Right lung (tissue), 10 donors: ENCODE data around the gene SOX13. TPM values are rescaled to one million over a fixed set of nuclear protein-coding genes. Genes with fewer than 3 reads are reported as not detected.
A peak's percentile ranks its signal among the peaks of the same experiment; 100 is the strongest.
"Not testable (repeated sequence)": the region's sequence is repeated elsewhere in the genome, so short reads cannot be mapped to it uniquely, and the experiment has no call there.

Source experiments
- DNase-seq, 2 donors: peaks; one replicate each; pipeline ENCODE4 v3.0.0-alpha.2; 2013
- long read RNA-seq, 8 donors: transcript quantifications; one replicate each; lab custom pipeline, GENCODE V29; 2026
- polyA plus RNA-seq, 5 donors: library from polyadenylated mRNA; unstranded; fragments of 120-200 nt; gene quantifications; one replicate each; pipeline versions ENCODE4 v1.2.1 to v1.2.3, GENCODE V29; 2013; ENCODE audit warnings: inconsistent platforms in 1 of 5, low replicate concordance in 1 of 5; ENCODE audit not compliant: insufficient read length in 5 of 5, insufficient read depth in 1 of 5

The SOX13 gene
- polyA plus RNA-seq = 10 to 100 TPM; 41.0 to 58.0 (median 51.8) TPM
- long read RNA-seq, donor 1, transcript SOX13-202 (7 exons, 3,525 nt) = major isoform, 6 of 457 reads
- long read RNA-seq, donor 1, partial matches to known transcripts = 440 of 457 reads
- long read RNA-seq, donor 1, other reads (novel, unspliced or antisense) = 11 of 457 reads
- long read RNA-seq, donor 2, partial matches to known transcripts = 0 of 3 reads
- long read RNA-seq, donor 2, other reads (novel, unspliced or antisense) = 0 of 3 reads
- long read RNA-seq, donor 3, partial matches to known transcripts = 0 of 2 reads
- long read RNA-seq, donor 3, other reads (novel, unspliced or antisense) = 0 of 2 reads
- long read RNA-seq, donor 4, partial matches to known transcripts = 0 of 1 reads
- long read RNA-seq, donor 4, other reads (novel, unspliced or antisense) = 0 of 1 reads
- long read RNA-seq, donor 5, partial matches to known transcripts = 12 of 19 reads
- long read RNA-seq, donor 5, other reads (novel, unspliced or antisense) = 5 of 19 reads
- long read RNA-seq, donor 6, partial matches to known transcripts = 0 of 3 reads
- long read RNA-seq, donor 6, other reads (novel, unspliced or antisense) = 0 of 3 reads
- long read RNA-seq, donor 7, partial matches to known transcripts = 0 of 3 reads
- long read RNA-seq, donor 7, other reads (novel, unspliced or antisense) = 0 of 3 reads
- long read RNA-seq, donor 8, partial matches to known transcripts = 0 of 4 reads
- long read RNA-seq, donor 8, other reads (novel, unspliced or antisense) = 0 of 4 reads

GRCh38 chr1:204072931-204073836, at the start of gene SOX13:
SOX13 (plus strand) TSS chr1:204073115; CDS start chr1:204112916, 39,801 bp downstream.
- peak; percentile 89 to 90 for DNase-seq

DNA sequence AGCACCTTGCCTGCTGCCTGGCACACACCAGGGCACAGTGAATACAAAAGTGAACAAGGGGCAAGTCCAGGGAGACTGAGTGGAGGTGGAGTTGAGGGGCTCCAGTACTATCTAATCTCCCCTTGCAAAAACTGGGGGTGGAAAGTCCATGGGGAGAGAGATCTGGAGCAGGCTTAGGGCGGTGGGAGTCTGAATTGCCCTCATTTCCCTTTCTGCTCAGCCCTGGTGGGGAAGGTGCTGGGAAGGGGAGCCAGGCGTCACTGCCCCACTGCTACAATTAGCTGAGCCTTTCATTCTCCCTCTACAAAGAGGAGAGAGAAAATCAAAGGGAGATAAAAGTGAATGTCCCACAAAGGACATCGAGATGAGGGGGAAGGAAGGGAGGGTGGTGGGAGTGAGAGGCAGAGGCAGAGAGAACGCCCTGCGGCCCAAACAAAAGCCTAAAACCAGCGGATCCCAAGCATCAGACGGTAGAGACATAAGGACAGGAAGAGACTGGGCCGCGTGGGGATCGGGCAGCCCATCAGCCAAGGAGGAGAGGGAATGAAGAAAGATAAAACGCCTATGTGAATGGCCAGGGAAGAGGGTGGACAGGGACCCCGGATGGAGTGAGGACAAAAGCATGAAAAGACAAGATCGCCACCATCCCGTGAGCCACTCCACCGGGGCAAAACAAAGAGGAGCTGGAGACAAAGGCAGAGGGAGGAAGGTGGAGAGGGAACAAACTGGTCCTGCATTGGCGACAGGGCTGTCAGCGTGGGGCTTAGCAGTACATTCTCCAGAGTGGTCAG, 46.8 kb upstream of the SOX13 start:
- DNase-seq = no peak

DNA sequence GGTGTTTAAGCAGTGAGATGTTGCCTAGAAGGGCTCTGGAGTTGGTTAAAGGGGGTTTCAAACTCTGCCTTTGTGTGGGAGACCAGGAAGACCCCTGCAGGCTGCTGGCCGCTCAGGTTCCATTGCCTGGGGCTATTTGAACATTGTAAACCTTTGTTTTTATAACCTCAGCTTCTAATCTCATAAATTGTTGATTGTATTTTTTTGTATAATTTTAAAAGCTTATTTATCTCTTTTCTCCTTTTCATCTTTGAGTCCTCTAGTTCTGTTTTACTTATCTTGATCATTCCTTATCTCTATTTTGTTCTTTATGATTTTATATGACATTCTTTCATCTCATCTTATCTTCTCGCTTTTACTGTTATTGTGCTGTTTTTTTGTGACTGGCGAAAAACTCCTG, 45.5 kb upstream of the SOX13 start:
- no peak for DNase-seq

- DNase-seq = no peak
Measured at GRCh38 chr1:204029016-204029415, 43.9 kb upstream of the SOX13 start.

DNA sequence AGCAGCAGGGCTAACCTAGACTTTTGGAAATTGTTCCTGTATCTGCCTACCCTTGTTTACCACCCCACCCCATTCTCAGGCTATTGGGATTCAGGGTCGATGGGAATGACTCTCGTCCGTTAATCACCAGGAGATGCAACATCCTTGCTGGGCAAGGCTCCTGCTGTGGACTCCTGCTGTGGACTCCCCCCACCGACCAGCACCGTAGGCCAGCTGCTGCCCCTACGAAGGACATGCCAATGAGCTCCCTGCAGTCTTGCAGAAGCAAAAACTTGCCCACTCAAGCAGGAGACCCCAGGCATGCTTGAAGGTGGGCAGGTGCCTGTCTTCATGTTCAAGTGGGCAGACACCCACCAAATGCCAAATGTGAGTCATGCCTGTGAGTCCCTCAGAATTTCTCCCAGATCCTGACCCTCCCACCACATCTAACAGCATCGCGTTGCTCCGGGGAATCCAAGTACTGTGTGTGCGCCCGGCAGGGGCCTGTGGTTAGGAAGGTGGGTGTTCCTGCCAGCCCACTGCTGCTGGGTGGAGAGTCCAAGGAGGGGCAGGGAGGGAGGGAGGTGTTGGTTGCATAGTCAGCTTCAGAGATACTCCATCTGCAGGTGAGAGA, 41.7 kb upstream of the SOX13 start:
- DNase-seq = no peak

- DNase-seq = no peak
Measured at GRCh38 chr1:204032642-204033235, 40.2 kb upstream of the SOX13 start.

GRCh38 chr1:204033306-204033705, 39.6 kb upstream of the SOX13 start:
- no peak for DNase-seq

DNA sequence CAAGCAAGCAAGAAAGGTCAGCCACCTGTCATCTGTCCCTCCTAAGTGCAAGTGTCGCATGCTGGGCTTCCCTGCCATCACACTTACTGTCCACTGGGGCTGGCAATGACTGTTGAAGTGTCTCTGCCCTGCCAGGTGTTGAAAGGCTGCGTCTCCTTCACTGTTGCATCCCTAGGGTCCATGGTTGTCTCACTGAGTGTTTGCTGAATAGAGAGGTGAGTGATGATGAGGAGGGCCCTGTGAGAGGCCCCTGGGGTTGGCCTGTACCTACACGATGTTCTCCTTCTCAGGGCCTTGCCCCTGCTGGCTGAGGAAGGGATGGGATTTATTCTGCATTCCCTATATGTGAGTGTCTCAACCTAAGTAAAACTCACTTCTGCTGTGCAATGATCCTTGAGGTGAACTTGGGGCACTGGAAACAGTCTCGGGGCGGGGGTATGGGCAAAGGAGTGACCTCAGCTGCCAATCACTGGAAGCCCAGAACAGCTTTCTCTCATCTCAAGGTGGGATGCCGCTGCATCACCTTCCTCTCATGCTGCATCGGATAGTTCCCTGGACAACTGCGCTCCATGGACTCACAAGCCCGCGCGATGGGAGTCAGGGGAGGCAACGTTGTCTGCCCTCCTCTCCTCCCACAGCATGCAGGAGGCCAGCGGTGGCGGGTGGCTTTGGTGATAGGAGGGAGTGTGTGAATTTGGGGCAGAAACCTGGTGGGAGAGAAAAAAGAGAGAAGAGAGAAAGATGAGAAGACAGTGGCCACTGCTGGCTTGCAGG, 35.8 kb upstream of the SOX13 start:
- no peak for DNase-seq

DNA sequence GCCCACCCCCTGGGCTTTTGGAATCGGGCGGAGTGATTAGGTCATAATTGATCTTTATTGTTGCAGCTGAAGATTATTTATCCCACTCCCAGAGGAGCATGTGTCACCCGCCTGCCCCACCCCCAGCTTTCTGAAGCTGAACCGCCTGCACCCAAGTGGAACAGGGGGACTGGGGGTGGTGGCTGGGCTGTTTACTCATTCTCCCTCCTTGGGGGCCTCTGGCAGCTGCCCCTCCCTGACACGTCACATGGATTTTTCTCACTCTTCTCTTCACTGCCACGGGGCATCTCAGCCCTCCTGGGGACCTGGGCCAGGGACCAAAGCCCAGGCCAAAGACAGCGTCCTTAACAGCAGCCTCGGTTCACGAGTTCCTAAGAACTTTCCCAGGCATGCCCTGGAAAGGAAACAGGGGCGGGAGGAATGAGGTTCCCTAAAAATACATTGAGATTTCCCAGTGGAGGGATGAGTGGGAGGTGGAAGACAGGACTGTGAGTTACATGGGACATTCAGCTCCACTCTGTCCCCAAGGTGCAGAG, 31.6 kb upstream of the SOX13 start:
- DNase-seq = no peak

GRCh38 chr1:204041803-204042505, 31.0 kb upstream of the SOX13 start:
- DNase-seq = no peak

GRCh38 chr1:204042516-204042915, 30.4 kb upstream of the SOX13 start:
- no peak for DNase-seq

DNA sequence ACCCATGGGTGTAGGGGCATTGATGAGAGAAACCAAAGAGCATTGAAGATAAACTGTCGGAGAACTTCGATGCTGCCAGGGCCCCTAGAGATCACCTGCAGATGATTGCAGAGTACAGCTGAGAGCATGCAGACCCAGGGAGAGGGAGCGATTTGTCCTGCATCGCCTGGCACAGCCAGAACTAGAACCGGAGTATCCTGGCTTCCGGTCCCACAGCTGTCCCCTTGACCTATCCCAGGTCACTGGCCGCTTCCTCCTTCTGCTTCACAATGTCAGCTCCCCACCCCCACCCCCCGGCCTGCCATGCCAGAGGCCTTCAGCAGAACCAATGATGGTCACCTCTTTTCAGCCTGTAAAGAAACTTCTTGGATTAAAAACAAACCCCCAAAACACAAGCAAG, 29.2 kb upstream of the SOX13 start:
- DNase-seq = no peak

- DNase-seq = no peak
Measured at GRCh38 chr1:204044448-204044847, 28.5 kb upstream of the SOX13 start.

- DNase-seq = no peak
Measured at GRCh38 chr1:204045430-204045829, 27.5 kb upstream of the SOX13 start.

DNA sequence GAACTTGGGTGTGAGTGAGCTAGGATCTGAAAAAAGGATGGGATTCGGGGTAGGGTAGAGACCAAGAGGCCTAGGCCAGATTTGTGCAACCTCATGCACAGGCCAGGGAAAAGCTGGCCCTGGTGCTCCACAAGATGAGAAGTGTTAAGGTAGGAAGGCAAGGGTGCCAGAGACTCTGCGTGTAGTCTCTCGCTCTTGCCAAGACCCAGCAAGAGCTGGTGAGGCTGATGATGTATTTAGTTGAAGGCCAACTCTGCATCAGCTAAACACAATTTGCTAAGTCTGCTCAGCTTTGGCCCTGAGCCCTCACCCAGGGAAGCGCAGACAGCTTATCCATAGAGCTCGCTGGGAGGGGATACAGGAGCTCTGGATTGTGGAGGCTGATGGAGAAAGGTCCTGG, 26.6 kb upstream of the SOX13 start:
- DNase-seq = no peak

DNA sequence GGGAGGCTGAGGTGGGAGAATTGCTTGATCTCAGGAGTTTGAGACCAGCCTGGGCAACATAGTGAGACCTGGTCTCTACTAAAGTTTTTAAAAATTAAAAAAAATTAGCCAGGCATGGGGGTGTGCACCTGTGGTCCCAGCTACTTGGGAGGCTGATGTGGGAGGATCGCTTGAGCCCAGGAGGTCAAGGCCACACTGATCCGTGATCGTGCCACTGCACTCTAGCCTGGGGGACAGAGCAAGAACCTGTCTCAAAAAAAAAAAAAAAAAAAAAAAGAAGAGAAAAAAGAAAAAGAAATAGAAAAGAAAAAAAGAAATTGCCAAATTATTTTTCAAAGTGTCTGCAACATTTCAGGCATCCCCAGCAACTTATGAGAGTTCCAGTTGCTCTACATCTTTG, 24.1 kb upstream of the SOX13 start:
- DNase-seq = not testable (repeated sequence)

GRCh38 chr1:204051258-204051657, 21.7 kb upstream of the SOX13 start:
- DNase-seq = no peak

DNA sequence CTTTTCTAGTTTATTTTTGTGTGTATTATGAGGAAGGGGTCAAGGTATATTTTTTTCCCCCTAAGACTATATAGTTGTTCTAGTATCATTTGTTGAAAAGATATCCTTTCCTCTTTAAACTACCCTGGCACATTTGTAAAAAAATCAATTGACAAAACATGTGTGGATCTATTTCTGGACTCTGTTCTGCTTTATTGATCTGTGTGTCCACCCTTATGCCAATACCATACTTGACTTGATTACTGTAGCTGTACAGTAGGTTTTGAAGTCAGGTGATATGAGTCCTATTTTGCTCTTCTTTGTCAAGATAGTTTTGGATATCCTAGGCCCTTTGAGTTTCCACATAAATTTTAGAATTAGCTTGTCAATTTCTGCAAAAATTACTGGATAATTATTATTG, 21.2 kb upstream of the SOX13 start:
- no peak for DNase-seq
